Activated naive CD8-positive, alpha-beta T cell treated with anti-CD3 and anti-CD28 coated beads, Interleukin-2, amount 50 U/mL, for 16 hours (primary cell): ENCODE measurements around the gene MYOCD.

Source experiments
- DNase-seq: peaks from one replicate; pipeline ENCODE4 v3.0.0-alpha.2; 2020; ENCODE audit warnings: low read depth, low spot score

MYOCD gene

DNA sequence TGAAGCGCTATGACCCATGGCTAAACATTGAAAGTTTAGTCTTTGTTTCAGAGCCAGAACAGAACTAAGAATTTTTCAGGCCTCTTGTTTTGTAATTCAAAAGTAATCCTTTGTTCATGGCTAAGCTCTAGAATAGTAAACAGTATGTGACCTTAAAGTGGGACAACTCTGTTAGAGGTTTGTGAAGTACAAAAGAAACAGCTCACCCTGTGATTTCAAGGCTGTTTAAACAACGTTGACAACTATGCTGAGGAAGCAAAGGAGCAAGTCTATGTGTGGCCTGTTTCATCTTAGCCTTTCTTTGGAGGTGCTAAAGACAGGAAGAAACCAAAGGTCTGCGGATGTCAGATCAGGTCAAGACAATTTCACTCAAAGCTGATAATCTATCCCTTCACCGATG is 40.4 kb downstream of the MYOCD start:
- no peak for DNase-seq

DNA sequence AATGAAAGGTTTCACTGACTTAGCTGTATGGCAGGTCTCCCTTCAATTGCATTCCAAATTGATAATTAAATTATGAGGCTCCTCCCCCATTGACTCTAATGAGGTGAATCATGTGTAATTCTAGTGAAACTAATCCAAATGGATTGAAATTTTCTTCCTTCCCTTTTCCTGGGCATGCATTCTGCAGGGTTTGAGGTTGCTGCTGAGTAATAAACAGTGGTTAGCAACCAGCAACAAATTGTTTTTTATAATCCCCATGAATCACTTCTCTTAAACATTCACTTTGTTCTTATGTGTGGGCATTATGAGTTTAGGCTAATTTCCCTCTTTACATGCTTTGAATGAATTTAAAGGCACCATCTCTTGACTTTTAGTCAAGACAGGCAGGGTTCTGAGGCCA is 43.4 kb downstream of the MYOCD start:
- DNase-seq, result no peak

DNA sequence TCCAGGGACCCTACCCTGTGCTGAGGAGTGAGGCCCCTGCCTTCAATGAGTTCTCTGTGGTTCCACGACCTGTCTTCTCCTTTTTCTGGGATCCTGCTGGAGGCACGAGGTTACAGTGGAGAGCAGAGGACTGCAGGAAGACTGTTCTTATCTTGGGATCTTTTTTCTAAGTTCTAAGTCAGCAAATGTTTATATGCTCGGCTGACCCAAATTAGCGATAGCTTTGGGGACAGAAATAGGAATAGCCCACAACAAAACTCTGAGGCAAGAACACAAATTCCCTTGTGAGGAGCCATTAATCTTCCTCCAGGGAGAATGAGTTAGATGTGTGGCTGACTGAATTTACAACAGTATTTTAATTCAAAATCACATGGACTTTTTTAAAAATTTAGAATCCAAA is 46.7 kb downstream of the MYOCD start:
- no peak for DNase-seq

DNA sequence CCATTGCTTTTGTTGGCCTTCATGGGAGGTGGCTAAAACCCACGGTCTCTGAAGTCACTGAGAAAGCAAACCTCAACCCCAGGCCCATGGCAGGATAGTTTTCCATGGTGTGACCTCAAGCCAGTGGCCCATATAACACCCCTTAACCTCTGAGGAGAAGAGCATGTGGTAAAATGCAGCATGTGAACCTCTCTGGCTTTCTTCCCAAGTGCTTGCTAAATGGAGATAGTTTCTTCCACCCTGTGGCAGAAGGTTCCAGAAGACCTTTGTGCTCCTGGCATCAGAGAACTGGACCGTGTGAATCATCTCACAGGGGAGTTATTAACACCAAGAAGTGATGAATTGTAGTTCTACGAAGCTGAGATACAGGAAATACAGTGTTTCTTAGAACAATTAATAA is 47.3 kb downstream of the MYOCD start:
- DNase-seq, result no peak

DNA sequence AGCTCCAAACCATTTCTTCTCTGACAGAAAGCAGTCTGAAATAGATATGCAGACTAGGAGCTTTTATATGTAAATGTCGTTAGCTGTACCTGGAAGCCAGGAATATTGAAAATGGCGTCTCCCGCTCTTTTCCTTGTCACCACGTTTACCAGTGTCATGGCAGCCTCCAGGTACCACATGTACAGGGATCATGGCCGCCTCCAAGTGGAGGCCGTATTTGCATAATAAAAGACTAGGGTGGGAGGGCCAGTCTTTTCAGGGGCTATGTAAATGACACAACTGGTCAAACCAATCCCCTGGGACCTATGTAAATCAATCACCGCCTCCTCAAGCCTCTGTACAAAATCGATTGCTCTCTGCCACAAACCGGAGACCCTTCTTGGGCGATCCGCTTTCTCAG is 54.3 kb downstream of the MYOCD start:
- DNase-seq, result no peak

DNA sequence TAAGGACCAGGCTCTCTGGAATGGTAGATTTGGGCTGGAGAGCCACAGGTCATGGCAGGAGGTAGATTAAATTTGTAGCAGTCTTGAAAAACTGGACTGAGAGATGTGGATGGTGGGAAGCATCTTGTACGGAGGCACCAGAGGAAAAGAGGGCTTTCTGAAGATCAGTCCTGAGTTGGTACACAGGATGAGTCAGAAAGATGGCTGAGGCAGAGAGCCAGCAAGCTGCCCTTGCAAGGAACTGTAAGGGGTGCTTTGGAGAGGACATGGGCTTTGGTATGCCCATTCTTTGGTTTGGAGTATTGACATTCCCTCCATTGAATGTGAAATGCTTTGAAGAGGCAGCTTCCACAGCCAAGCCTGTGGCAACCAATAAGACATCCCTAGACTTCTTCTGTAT is 55.9 kb downstream of the MYOCD start:
- DNase-seq, result no peak

DNA sequence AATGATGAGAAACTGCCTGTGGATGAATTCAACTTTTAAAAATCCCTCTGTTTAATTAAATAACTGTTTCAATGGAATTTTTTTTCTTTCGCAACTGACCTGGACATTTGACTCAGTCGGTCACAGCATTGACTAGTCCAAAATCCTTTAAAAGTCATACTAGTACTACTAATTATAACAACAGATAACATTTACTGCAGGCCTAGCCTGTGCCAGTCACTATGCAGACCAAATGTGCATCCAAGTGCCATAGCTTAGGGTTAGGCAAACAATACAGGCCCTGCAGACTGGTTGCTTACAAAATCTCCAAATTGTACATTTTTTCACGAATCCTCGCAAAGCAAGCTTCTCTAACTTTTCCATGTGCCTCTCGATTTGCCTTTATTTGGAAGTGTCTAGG is 56.6 kb downstream of the MYOCD start:
- no peak for DNase-seq

DNA sequence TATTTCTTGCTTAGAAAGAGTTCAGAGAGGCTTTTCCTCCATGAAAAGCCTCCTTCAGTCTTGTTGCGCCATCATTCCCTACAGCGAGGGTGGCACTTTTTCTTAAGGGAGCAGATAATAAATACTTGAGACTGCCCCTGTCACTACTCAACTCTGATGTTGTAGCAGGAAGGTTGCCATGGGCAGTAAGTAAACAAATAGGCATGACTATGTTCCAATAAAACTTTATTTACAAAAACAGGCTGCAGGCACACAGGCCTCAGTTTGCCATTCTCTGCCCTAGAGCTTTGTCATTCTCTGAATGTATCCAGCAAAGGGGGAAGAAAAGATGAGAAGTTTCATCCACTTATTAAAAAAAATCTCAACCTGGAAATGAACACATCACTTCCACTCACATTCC is 60.4 kb downstream of the MYOCD start:
- no peak for DNase-seq

DNA sequence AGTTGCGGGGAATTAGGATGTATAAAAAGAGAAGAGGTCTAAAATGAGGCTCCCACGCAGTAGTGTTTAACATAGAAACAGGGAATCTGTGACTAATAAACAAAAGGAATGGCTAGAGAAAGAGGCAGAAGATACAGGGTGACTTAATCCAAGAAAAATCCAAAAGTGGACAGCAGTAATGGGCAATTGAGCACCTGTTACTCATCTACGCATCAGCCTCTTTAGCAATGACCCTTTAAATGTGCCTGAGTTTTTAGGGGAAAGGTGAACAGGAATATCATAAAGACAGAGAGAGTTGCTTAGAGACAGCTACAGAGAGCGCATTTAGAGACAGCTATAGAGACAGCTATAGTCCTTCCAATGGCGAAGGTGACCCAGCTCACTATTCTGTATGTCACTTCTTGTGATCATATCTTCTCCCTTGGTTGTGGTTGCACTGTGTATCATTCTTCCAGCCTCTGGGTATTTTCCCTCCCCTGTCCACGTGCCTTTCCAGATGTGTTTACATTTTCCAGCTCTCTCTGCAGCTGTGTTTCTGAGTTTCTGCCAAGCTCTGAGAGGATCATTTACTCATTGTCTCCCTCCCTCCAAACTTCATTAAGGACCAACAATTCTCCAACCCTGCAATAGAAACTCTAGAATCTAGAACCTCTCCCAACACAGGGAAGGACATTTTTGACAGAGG is 61.5 kb downstream of the MYOCD start:
- DNase-seq, result no peak

DNA sequence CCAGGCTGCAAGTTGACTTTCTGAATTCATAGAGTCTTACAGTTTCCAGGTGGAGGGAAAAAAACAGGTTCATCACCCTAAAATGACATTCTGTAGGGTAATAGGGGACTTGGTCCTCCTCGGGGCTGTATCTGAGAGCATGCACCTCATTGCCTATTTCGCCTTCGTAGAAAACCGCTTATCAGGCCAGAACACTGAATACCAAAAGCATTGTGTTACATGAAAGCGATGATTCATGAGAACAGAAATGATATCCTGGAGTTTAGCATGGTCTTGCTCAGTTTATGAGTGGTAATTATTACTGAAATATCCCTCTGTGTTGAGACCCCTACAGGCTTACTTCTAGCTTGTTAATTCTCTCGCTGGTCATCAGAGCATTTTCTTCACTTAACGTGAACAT is 62.2 kb downstream of the MYOCD start:
- no peak for DNase-seq

DNA sequence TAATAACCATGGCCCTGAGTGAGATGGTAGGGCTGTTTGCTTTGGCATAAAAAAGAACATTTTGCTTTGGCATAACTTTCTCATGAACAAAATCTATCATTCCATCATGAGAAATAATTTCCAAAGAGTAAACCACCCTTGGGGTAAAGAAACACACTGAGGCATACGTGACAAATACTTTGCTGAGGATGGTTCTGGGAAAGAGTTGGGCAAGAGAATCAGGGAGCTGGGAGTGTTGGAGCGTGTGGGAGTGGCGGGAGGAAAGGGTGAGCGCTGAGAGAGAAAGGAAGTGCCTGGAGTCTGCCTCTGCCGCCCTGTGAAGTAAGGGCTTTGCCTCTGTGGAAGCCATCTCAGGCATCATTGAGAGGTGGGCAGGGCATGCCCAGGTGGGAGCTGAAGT is 63.4 kb downstream of the MYOCD start:
- DNase-seq, result no peak

DNA sequence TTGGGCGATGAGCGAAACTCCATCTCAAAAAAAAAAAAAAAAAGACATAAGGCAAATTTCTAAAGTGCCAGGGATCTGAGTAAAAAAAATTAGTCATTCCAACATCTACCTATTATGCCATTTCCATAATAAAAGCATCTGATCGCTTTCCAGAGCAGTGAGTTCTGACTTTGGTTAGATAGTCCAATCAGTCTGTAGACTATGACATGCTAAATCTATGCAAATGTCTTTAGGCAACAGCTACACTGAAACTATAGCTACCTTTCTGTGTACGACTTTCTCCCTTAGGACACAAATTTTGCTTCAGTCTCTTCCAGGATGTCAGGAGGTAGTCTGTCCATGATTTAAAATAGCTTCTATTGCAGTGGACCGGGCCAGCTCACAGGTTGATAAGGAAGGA is 64.7 kb downstream of the MYOCD start:
- DNase-seq, result no peak

DNA sequence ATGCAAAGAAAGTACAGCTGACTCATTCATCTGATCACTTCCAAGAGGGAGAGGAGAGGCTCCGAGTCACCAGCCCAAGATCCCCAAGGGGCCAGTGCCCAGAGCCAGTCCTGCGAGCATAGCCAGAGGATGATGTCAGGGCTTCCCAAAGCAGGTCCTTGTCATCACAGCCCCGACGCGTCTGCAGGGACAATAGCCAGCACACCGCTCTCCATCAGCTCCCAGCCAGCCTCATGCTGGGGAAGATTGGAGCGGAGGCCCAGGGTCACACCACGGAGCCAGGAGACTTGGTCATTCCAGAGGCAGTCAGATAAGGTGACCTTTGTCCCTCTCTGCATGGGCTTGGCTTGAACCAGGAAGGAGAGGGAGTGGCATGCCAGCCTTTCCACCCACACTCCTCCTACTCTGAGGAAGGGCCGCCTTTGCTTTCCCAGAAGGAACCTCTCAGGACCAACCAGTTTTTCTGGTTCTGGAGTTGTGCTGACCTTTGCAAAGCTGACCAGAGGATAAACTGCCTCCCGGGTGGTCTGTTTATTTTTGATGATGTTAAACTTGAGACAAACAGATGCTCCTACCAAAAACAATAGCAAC is 65.3 kb downstream of the MYOCD start:
- DNase-seq, result no peak

DNA sequence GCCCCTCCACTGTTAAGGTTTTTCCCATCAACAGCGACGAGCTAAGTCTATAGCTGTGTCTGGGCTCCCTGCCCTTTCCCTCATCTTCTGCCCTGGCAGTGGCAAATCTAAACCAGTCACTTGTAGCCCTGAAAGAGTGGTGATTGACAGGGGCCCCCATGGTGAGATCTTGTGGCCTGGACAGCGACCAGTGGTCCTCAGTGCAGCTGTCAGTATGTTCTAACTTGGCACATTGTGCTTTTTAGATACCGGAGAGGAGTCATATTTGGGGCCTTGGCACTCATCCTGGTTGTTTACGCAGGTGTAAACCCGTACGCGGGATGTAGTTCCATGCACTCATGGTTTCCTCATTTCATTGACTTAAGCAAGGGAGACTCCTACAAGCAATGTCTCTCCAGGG is 66.1 kb downstream of the MYOCD start:
- no peak for DNase-seq

DNA sequence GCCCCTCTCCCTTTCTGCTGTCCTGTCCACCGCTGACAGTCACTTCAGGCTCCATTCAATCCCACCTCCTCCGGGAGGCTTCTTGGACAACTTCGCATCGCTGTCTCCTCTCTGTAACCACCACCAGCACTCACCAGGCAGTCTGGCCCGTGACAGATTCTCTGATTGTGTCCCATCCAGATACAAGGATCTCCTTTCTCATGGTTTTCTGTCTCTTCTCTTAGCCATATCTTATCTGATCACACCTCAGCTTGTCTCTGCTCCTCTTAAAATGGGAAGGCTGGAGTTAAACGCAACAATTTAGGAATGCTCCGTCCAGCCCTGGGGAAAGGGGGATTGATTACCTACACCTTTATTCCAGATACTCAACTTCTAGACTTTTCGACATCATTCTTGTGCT is 66.7 kb downstream of the MYOCD start:
- no peak for DNase-seq

DNA sequence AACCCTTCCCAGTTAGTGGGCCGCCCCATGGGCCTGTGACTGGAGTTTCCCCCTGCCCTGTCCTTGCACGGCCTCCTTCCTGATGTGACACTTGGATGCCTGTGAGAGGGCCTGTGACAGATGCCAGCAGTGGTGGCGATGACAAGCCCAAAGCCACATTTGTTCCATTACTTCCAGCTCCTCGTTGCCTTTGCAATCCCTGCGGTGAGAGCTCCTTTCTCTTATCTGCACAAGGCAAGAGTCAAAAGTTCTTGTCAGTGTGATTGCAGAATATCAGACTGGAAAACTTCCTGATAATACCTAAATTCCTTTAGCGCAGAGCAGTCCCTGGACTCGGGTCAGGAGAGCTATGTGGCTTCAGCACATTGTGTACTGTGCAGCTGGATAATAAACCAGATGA is 69.2 kb downstream of the MYOCD start:
- DNase-seq, result no peak

DNA sequence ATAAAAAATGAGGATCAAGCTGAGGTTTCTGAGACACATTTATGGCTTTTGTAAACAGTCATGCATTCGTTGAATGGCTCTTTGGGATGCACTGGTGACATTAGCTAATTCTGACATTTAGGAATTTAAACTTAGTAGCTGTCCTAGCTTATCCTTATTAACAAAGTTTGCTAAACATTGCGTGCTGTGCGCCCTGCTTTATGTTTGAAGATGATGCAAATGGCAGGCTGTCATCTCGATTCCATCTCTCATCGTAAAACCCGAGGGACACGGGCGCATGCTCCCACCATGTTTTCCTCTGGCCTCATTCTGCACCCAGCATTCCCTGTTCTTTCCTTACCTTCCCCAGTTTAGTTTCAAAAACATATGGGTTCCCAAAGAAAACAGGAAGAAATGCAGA is 69.8 kb downstream of the MYOCD start:
- no peak for DNase-seq

DNA sequence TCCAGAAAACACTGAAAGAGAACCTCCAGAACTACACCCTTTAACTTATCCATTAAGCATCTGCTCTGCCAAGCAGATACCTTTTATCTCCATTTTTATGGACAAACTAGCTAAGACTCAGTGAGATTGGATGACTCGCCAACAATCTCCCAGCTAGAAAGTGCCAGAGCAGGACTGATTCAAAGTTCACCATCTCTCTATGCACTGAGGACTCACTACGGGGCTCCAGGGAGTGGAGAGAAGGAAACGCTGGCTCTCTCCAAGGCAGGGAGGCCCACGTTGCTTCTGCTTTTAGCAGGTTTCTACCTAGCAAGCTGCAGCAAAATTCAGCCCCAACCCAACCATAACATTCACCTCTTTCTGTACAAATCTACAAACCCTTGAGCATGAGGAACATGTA is 70.8 kb downstream of the MYOCD start:
- DNase-seq, result no peak

DNA sequence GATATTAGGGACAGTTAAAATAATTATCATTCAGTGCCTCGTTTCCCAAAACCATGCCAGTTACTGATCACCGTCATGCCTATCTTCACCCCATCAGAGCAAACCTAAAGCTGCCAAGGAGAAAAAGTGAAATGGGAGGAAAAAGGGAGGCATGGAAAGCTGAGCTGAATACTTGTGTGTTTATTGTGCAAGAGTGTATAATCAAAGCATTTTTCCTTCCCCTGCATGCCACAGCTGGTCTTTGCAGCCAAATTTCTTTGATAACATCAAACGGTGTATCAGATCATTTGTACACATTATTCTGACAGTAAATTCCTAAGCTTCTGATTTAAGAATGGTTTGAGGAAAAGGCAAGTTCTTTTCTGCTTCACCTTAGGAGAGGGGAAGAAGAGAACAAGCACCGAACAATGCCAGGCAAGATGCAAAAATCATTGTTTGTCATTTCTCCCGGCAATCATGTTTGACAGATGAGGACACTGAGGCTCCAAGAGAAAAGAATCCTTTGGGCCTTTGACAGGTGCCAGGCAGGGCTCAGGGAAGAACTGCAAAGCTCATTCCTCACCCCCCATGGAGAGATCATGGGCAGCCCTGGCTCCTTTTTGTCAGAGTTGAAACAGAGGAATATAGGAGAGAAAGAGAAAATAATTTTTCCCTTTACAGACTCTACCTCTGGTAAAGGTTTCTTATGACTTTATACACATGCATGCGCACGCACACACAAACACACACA is 72.2 kb downstream of the MYOCD start:
- DNase-seq, result no peak

DNA sequence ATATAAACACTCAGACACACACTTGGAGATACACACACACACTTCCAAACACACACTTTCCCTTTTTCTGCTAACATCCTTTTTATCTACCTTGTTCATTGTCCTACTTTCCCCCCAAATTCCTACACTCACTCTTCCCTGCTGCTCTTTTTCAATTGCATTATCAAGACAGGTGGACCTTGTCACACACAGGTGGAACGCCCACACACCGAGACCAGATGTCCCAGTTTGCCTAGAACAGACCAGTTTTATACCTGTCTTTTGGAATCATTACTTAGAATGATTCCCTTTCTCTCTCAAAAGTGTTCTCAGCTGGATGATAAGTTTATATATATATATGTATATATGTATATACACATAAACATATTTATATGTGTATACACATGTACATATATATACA is 72.9 kb downstream of the MYOCD start:
- no peak for DNase-seq

DNA sequence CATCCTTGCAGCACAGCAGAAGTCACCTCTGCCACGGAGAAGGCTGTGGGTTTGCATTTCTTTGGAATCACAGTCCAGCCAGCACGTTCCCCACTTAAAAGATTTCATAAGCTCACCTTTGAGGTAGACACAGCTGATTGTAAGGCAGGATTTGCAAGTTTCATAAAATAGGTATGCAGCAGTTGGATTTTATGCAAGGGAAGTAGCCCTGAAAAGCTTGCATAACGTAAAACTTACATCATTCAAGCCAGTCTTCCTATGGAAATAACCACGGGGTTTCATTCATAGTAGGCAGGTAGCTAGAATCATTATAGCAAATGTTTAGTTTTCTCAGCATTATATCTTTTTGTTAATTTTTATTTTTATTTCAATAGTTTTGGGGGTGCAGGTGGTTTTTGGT is 73.8 kb downstream of the MYOCD start:
- no peak for DNase-seq

DNA sequence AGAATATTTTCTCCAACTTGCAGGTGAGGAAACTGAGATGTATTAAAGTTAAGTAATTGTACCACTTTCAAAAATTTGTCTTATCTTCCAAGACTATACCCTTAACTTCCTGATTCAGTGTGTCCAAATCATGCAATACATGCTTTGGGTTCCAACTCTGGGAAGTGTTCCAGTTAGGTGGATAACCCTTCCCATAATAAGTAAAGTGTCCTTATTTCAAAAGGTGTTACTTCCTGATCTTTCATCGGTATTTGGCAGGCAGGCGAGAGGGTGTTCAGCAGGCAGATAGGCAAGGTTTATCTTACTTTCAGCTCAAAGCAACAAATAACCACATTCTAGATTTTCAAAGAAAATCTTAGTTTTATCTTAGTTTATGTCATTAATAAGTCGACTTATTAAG is 77.4 kb downstream of the MYOCD start:
- no peak for DNase-seq

DNA sequence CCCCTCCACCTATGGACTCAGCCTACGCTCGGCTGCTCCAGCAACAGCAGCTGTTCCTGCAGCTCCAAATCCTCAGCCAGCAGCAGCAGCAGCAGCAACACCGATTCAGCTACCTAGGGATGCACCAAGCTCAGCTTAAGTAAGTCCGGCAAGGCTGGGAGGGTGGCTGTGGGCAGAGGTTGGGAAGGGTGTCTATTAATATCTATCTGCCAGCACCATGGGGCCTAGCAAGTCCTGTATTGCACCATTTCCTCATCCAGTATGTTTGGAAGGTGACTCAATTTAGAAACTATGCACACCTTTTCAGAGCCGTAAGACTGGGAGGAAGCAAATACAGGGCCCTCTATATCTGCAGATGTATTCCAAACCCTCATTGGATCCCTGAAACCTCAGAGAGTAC is 78.6 kb downstream of the MYOCD start:
- no peak for DNase-seq
